ENCODE measurements around the gene MAPK1.
"Not testable (repeated sequence)": the region's sequence is repeated elsewhere in the genome, so short reads cannot be mapped to it uniquely, and the experiment has no call there.

Gene MAPK1

GRCh38 chr22:21802056-21802455 lies 65.4 kb downstream of the MAPK1 start:
- DNase-seq, result no peak
- in situ Hi-C loops (cut with HindIII; ENCODE audit: low pct_ligation_motif_present, low pct_unique_long_range_greater_than_20kb, low sequenced_read_pairs), result no loop called here

GRCh38 chr22:21801304-21801644 lies 66.2 kb downstream of the MAPK1 start:
- in situ Hi-C loops (cut with HindIII; ENCODE audit: low pct_ligation_motif_present, low pct_unique_long_range_greater_than_20kb, low sequenced_read_pairs); DNase-seq: not testable (repeated sequence)

GRCh38 chr22:21800552-21801303 lies 66.7 kb downstream of the MAPK1 start:
- in situ Hi-C loops (cut with HindIII; ENCODE audit: low pct_ligation_motif_present, low pct_unique_long_range_greater_than_20kb, low sequenced_read_pairs), result no loop called here
- DNase-seq, result no peak

GRCh38 chr22:21797444-21798221 lies 69.8 kb downstream of the MAPK1 start:
- no peak for DNase-seq
- in situ Hi-C loops (cut with HindIII; ENCODE audit: low pct_ligation_motif_present, low pct_unique_long_range_greater_than_20kb, low sequenced_read_pairs), result no loop called here

- in situ Hi-C loops (cut with HindIII; ENCODE audit: low pct_ligation_motif_present, low pct_unique_long_range_greater_than_20kb, low sequenced_read_pairs), result no loop called here
- DNase-seq, result no peak
Observed at GRCh38 chr22:21796863-21797262, 70.6 kb downstream of the MAPK1 start.

GRCh38 chr22:21796231-21796630 lies 71.2 kb downstream of the MAPK1 start:
- no peak for DNase-seq
- in situ Hi-C loops (cut with HindIII; ENCODE audit: low pct_ligation_motif_present, low pct_unique_long_range_greater_than_20kb, low sequenced_read_pairs), result no loop called here

GRCh38 chr22:21793716-21794115 lies 73.7 kb downstream of the MAPK1 start:
- in situ Hi-C loops (cut with HindIII; ENCODE audit: low pct_ligation_motif_present, low pct_unique_long_range_greater_than_20kb, low sequenced_read_pairs); DNase-seq: not testable (repeated sequence)

- DNase-seq, result no peak
- in situ Hi-C loops (cut with HindIII; ENCODE audit: low pct_ligation_motif_present, low pct_unique_long_range_greater_than_20kb, low sequenced_read_pairs), result no loop called here
Observed at GRCh38 chr22:21791635-21792625, 75.5 kb downstream of the MAPK1 start.

- not testable (repeated sequence) for DNase-seq
Observed at GRCh38 chr22:21790849-21791610, 76.4 kb downstream of the MAPK1 start.

GRCh38 chr22:21790359-21790758 lies 77.1 kb downstream of the MAPK1 start:
- in situ Hi-C loops (cut with HindIII; ENCODE audit: low pct_ligation_motif_present, low pct_unique_long_range_greater_than_20kb, low sequenced_read_pairs), result no loop called here
- DNase-seq, result no peak

More at GRCh38 chr22:21790849-21791610, 76.4 kb downstream of the MAPK1 start:
- in situ Hi-C loops (cut with HindIII; ENCODE audit: low pct_ligation_motif_present, low pct_unique_long_range_greater_than_20kb, low sequenced_read_pairs), result not testable (repeated sequence)

- DNase-seq; in situ Hi-C loops (cut with HindIII; ENCODE audit: low pct_ligation_motif_present, low pct_unique_long_range_greater_than_20kb, low sequenced_read_pairs): not testable (repeated sequence)
Observed at GRCh38 chr22:21787565-21787964, 79.9 kb downstream of the MAPK1 start.

GRCh38 chr22:21780259-21780658 lies 87.2 kb downstream of the MAPK1 start:
- no peak for DNase-seq
- in situ Hi-C loops (cut with HindIII; ENCODE audit: low pct_ligation_motif_present, low pct_unique_long_range_greater_than_20kb, low sequenced_read_pairs), result no loop called here

GRCh38 chr22:21779444-21779843 lies 88.0 kb downstream of the MAPK1 start:
- DNase-seq, result no peak
- in situ Hi-C loops (cut with HindIII; ENCODE audit: low pct_ligation_motif_present, low pct_unique_long_range_greater_than_20kb, low sequenced_read_pairs), result no loop called here

- in situ Hi-C loops (cut with HindIII; ENCODE audit: low pct_ligation_motif_present, low pct_unique_long_range_greater_than_20kb, low sequenced_read_pairs), result no loop called here
- DNase-seq, result peak; percentile 48
Observed at GRCh38 chr22:21778705-21779363, 88.6 kb downstream of the MAPK1 start.

GRCh38 chr22:21771631-21771976 lies 95.8 kb downstream of the MAPK1 start:
- DNase-seq, result no peak
- in situ Hi-C loops (cut with HindIII; ENCODE audit: low pct_ligation_motif_present, low pct_unique_long_range_greater_than_20kb, low sequenced_read_pairs), result no loop called here

GRCh38 chr22:21768435-21768834 lies 99.0 kb downstream of the MAPK1 start:
- in situ Hi-C loops (cut with HindIII; ENCODE audit: low pct_ligation_motif_present, low pct_unique_long_range_greater_than_20kb, low sequenced_read_pairs), result no loop called here
- DNase-seq, result no peak

- in situ Hi-C loops (cut with HindIII; ENCODE audit: low pct_ligation_motif_present, low pct_unique_long_range_greater_than_20kb, low sequenced_read_pairs), result no loop called here
- DNase-seq, result no peak
Observed at GRCh38 chr22:21766691-21767462, 100.6 kb downstream of the MAPK1 start.

Data from ACHN (cell line).